H1 (cell line): ENCODE data around the gene TDRD6. TPM values are rescaled to one million over a fixed set of nuclear protein-coding genes. Genes with fewer than 3 reads are reported as not detected.

Experiments
- CTCF ChIA-PET: fragments of 300-600 bp; sonication (Branson Sonifier 250); formaldehyde crosslinking; loops from one replicate; lab custom pipeline; 2021; ENCODE audit not compliant: partially characterized antibody; lab: Charles Lee
- POLR2A ChIA-PET: fragments of 300-600 bp; sonication (Branson Sonifier 250); formaldehyde crosslinking; loops from one replicate; lab custom pipeline; 2021; ENCODE audit warnings: inconsistent platforms; ENCODE audit not compliant: partially characterized antibody; lab: Charles Lee
- DNase-seq, 2 experiments: peaks; one replicate each; pipeline versions ENCODE4 v3.0.0 to v3.0.0-alpha.2; 2010 to 2022; ENCODE audit warnings: low spot score in 2 of 2, low read depth in 1 of 2, mixed read lengths in 1 of 2
- FAIRE-seq: peaks from 2 replicates; lab custom pipeline; 2011; peaks lifted over from hg19 to GRCh38; lab: Jason Lieb, UNC
- H2AFZ ChIP-seq: 2 replicates; pipeline ENCODE4 v1.8.1; 2012; ENCODE audit warnings: low read length, inconsistent platforms
- H2AK5ac ChIP-seq: 2 replicates; pipeline ENCODE4 v1.6.1; 2013; ENCODE audit warnings: low read depth, low read length
- H2BK120ac ChIP-seq: replicated peaks from 2 replicates; pipeline ENCODE3; 2013; ENCODE audit warnings: low read depth, low read length, inconsistent platforms
- H2BK12ac ChIP-seq: 2 replicates; pipeline ENCODE4 v1.6.1; 2013; ENCODE audit warnings: low read depth, low read length
- H2BK15ac ChIP-seq: 2 replicates; pipeline ENCODE4 v1.6.1; 2013; ENCODE audit warnings: low read length
- H2BK20ac ChIP-seq: 2 replicates; pipeline ENCODE4 v1.6.1; 2013; ENCODE audit warnings: low read length
- H2BK5ac ChIP-seq: 2 replicates; pipeline ENCODE4 v1.6.1; 2013; ENCODE audit warnings: low read depth, low read length
- H3K14ac ChIP-seq: 2 replicates; pipeline ENCODE4 v1.6.1; 2013; ENCODE audit warnings: inconsistent platforms; ENCODE audit not compliant: insufficient read length
- H3K18ac ChIP-seq: 2 replicates; pipeline ENCODE4 v1.6.1; 2013; ENCODE audit warnings: low read length; ENCODE audit errors: extremely low read depth
- H3K23ac ChIP-seq: 2 replicates; pipeline ENCODE4 v1.6.1; 2013; ENCODE audit warnings: inconsistent platforms; ENCODE audit not compliant: insufficient read length
- H3K23me2 ChIP-seq: 2 replicates; pipeline ENCODE4 v1.6.1; 2013; ENCODE audit warnings: low read depth, low read length
- H3K27ac ChIP-seq: 2 replicates; pipeline ENCODE4 v1.6.1; 2011; ENCODE audit warnings: low read depth, low read length, inconsistent platforms
- H3K27me3 ChIP-seq, 4 experiments: replicated peaks in 1 of 4; 1 replicate in 1 of 4; 2 replicates in 3 of 4; pipeline versions ENCODE4 v1.6.1 to v1.8.1; 2011 to 2013; ENCODE audit warnings: low read length in 3 of 4, mild to moderate bottlenecking in 3 of 4, inconsistent platforms in 2 of 4, mixed read lengths in 2 of 4, moderate library complexity in 1 of 4; ENCODE audit not compliant: control insufficient read depth in 3 of 4, insufficient read depth in 3 of 4; ENCODE audit errors: extremely low read depth in 1 of 4
- H3K36me3 ChIP-seq, 4 experiments: 2 replicates each; pipeline versions ENCODE4 v1.6.1 to v1.8.1; 2011 to 2013; ENCODE audit warnings: mild to moderate bottlenecking in 4 of 4, low read length in 3 of 4, moderate library complexity in 2 of 4, control low read depth in 1 of 4, inconsistent platforms in 1 of 4; ENCODE audit not compliant: insufficient read depth in 4 of 4, control insufficient read depth in 2 of 4
- H3K4ac ChIP-seq: replicated peaks from 2 replicates; pipeline ENCODE3; 2013; ENCODE audit warnings: low read length, low read depth, mixed read lengths, inconsistent platforms; ENCODE audit not compliant: insufficient read length
- H3K4me1 ChIP-seq, 4 experiments: replicated peaks in 1 of 4; 1 replicate in 1 of 4; 2 replicates in 3 of 4; pipeline versions ENCODE4 v1.6.1 to v1.8.1; 2011 to 2013; ENCODE audit warnings: low read length in 3 of 4, inconsistent platforms in 2 of 4, mixed read lengths in 1 of 4; ENCODE audit not compliant: insufficient read depth in 4 of 4, control insufficient read depth in 3 of 4
- H3K4me2 ChIP-seq, 2 experiments: 2 replicates each; pipeline versions ENCODE4 v1.6.1 to v1.8.1; 2011 to 2013; ENCODE audit warnings: low read depth in 2 of 2, low read length in 2 of 2, control low read depth in 1 of 2, inconsistent platforms in 1 of 2, mild to moderate bottlenecking in 1 of 2; ENCODE audit not compliant: insufficient read depth in 1 of 2
- H3K4me3 ChIP-seq, 4 experiments: fragments of 200-600, 300-600 bp in 1 of 4; sonication (generic), shearing (Covaris generic), sonication (Bioruptor Twin) in 1 of 4; 2 replicates each; pipeline versions ENCODE4 v1.5.1 to v1.8.1; 2011 to 2016; ENCODE audit warnings: low read length in 4 of 4, low read depth in 3 of 4, control low read depth in 2 of 4, inconsistent platforms in 2 of 4, mild to moderate bottlenecking in 2 of 4, mixed read lengths in 1 of 4, moderate library complexity in 1 of 4; ENCODE audit not compliant: insufficient read depth in 2 of 4; ENCODE audit errors: extremely low read depth in 1 of 4
- H3K56ac ChIP-seq: replicated peaks from 2 replicates; pipeline ENCODE3; 2013; ENCODE audit warnings: low read depth, mild to moderate bottlenecking, mixed read lengths, low read length, inconsistent platforms; ENCODE audit not compliant: insufficient read length
- H3K79me1 ChIP-seq: 2 replicates; pipeline ENCODE4 v1.6.1; 2013; ENCODE audit warnings: low read depth, low read length, control low read depth
- H3K79me2 ChIP-seq, 2 experiments: 2 replicates each; pipeline versions ENCODE4 v1.6.1 to v1.8.1; 2012 to 2013; ENCODE audit warnings: low read length in 2 of 2, mild to moderate bottlenecking in 2 of 2, inconsistent platforms in 1 of 2; ENCODE audit not compliant: insufficient read depth in 2 of 2, control insufficient read depth in 1 of 2
- H3K9ac ChIP-seq, 4 experiments: replicated peaks in 1 of 4; 1 replicate in 1 of 4; 2 replicates in 3 of 4; pipeline versions ENCODE4 v1.6.1 to v1.8.1; 2011 to 2013; ENCODE audit warnings: low read depth in 3 of 4, low read length in 3 of 4, control low read depth in 2 of 4, mild to moderate bottlenecking in 2 of 4, moderate library complexity in 2 of 4, inconsistent platforms in 1 of 4; ENCODE audit errors: extremely low read depth in 1 of 4
- H3K9me3 ChIP-seq, 2 experiments: 2 replicates each; pipeline versions ENCODE4 v1.6.1 to v1.8.1; 2012 to 2013; ENCODE audit warnings: mild to moderate bottlenecking in 2 of 2, moderate library complexity in 2 of 2, control low read depth in 1 of 2, inconsistent platforms in 1 of 2, low read depth in 1 of 2, low read length in 1 of 2, mixed read lengths in 1 of 2; ENCODE audit not compliant: insufficient read depth in 2 of 2
- H4K20me1 ChIP-seq, 2 experiments: replicated peaks in 1 of 2; 2 replicates each; pipeline versions ENCODE3 to v1.8.1; 2011 to 2013; ENCODE audit warnings: inconsistent platforms in 2 of 2, low read length in 2 of 2, mild to moderate bottlenecking in 1 of 2; ENCODE audit not compliant: insufficient read depth in 2 of 2, control insufficient read depth in 1 of 2
- H4K5ac ChIP-seq: 2 replicates; pipeline ENCODE4 v1.6.1; 2013; ENCODE audit warnings: low read length, low read depth, mixed read lengths, inconsistent platforms; ENCODE audit not compliant: insufficient read length
- H4K8ac ChIP-seq: 2 replicates; pipeline ENCODE4 v1.8.0; 2013; ENCODE audit warnings: mild to moderate bottlenecking, moderate library complexity, low read length, inconsistent platforms; ENCODE audit not compliant: insufficient read depth; ENCODE audit errors: extremely low read depth
- H4K91ac ChIP-seq: replicated peaks from 2 replicates; pipeline ENCODE3; 2013; ENCODE audit warnings: low read length, mixed read lengths, inconsistent platforms; ENCODE audit not compliant: insufficient read length
- EP300 ChIP-seq, 2 experiments: IDR thresholded peaks; 1 replicate in 1 of 2; 2 replicates in 1 of 2; pipeline ENCODE4 v1.6.1; 2011 to 2012; ENCODE audit warnings: low read depth in 2 of 2, low read length in 2 of 2, mild to moderate bottlenecking in 2 of 2, borderline replicate concordance in 1 of 2, inconsistent platforms in 1 of 2, moderate library complexity in 1 of 2
- JUND ChIP-seq: IDR thresholded peaks from 2 replicates; pipeline ENCODE4 v1.6.1; 2011; ENCODE audit warnings: mild to moderate bottlenecking, improper control_type of control experiment, low read length
- MAFK ChIP-seq: IDR thresholded peaks from 2 replicates; pipeline ENCODE4 v1.6.1; 2012; ENCODE audit warnings: low read depth, mild to moderate bottlenecking, improper control_type of control experiment, low read length
- NRF1 ChIP-seq: IDR thresholded peaks from 2 replicates; pipeline ENCODE4 v1.6.1; 2011; ENCODE audit warnings: mild to moderate bottlenecking, low read depth, low read length, improper control_type of control experiment
- POLR2AphosphoS5 ChIP-seq: IDR thresholded peaks from 2 replicates; pipeline ENCODE4 v1.6.1; 2011; ENCODE audit warnings: low read depth, low read length
- TAF7 ChIP-seq: optimal IDR thresholded peaks from 2 replicates; pipeline ENCODE3; 2011; ENCODE audit warnings: low read depth, mild to moderate bottlenecking, inconsistent platforms, low read length, moderate library complexity, borderline replicate concordance
- WGBS, 2 experiments: shearing (Covaris generic) in 1 of 2; methylation state at CpG; one replicate each; pipeline versions ENCODE4 v1.1.6 to v1.1.7; 2013 to 2015; ENCODE audit warnings: low lambda C conversion rate in 2 of 2, mixed read lengths in 2 of 2, inconsistent platforms in 1 of 2, low coverage in 1 of 2, missing lambda C conversion rate in 1 of 2; ENCODE audit not compliant: insufficient replicate concordance in 2 of 2, insufficient coverage in 1 of 2, insufficient read length in 1 of 2; ENCODE audit errors: extremely low coverage in 1 of 2, missing lambda C conversion rate in 1 of 2; 5-methylcytosine and 5-hydroxymethylcytosine counted together
- polyA plus RNA-seq, 7 experiments: library from polyadenylated mRNA; depleted of rRNA in 3 of 7; stranded (reverse) in 5 of 7; unstranded in 2 of 7; fragments of >200 nt in 5 of 7; fragments of 200-250 nt in 2 of 7; gene quantifications; 1 replicate in 5 of 7; 2 replicates in 1 of 7; 4 replicates in 1 of 7; pipeline versions ENCODE4 v1.2.1 to v1.2.3, GENCODE V29; 2011 to 2013; ENCODE audit warnings: missing spikeins in 2 of 7, mixed read lengths in 2 of 7
- total RNA-seq: library from RNA; stranded (reverse); fragmentation: NEBNext Ultra II Directional; extraction: Animal tissue kit (Norgen Biotek cat#: 25700); gene quantifications from 2 replicates; pipeline ENCODE4 v1.2.1, GENCODE V29; 2021

TDRD6 gene
- total and polyA plus RNA-seq, 2 of the 8 experiments (the other 6 are each of a cell fraction or from before 2014, with no cell fraction given), result 0.06 to 0.19 TPM

- Histone ChIP-seq H3K14ac (no peak overlapping the region), H3K18ac (no peak overlapping the region), H2AFZ (no peak overlapping the region), H3K27ac (no peak overlapping the region), H3K4me2 (no peak overlapping the region), H3K4ac (no peak overlapping the region), H3K56ac (no peak overlapping the region), H3K79me1 (no peaks in the 10 kb centered on the region), H3K23me2 (no peaks in the 10 kb centered on the region), H4K8ac (no peak overlapping the region), H2BK20ac (no peak overlapping the region), H2BK12ac (no peak overlapping the region), H2AK5ac (no peak overlapping the region), H3K27me3 (no peaks in the 10 kb centered on the region), H3K9me3 (no peaks in the 10 kb centered on the region), H3K23ac (no peak overlapping the region), H4K20me1 (no peaks in the 10 kb centered on the region), H3K4me3 (no peak overlapping the region), H3K79me2 (no peaks in the 10 kb centered on the region), H4K91ac (no peak overlapping the region), H3K9ac (no peak overlapping the region), H3K4me1 (peaks cover 0 to 6% (median 2%) of the 10 kb centered on the region in 4 experiments; a peak in 4 of 7 replicates), H2BK120ac (no peak overlapping the region), H2BK15ac (no peak overlapping the region), H2BK5ac (no peak overlapping the region), H3K36me3 (no peaks in the 10 kb centered on the region), H4K5ac (no peak overlapping the region)
- WGBS, 2 experiments, result 82% methylated on average over 1 of the region's 1 CpG; no CpG with 5 or more reads in 1 of the 2 experiments
- DNase-seq (no peak), FAIRE-seq (no peak)
- no peak for TF ChIP-seq NRF1
- no peak for TF ChIP-seq POLR2AphosphoS5
- no peak for TF ChIP-seq MAFK
- TF ChIP-seq TAF7, result no peak
- no peak for TF ChIP-seq JUND
- no peak for TF ChIP-seq EP300 (IDR thresholded peaks at IDR 0.05; ENCODE audit: borderline replicate concordance in 1 of 2, low read depth in 2 of 2, low read length in 2 of 2)
- ChIA-PET CTCF (interaction anchor here (1.9 kb wide), 1 partner anchor 10 kb away, joined by 13 read pairs; no protein-coding TSS in a partner anchor), POLR2A (no interaction called here)
These were observed 55.9 kb downstream of the TDRD6 start for GRCh38 chr6:46743425-46744158.
